Hematopoietic multipotent progenitor cell treated with erythropoietin and hydrocortisone succinate and interleukin-3 and kit ligand, for 4 days (in vitro differentiated cells): ENCODE data around the gene RAC2.
A peak's percentile ranks its signal among the peaks of the same experiment; 100 is the strongest.
"Not testable (repeated sequence)": the region's sequence is repeated elsewhere in the genome, so short reads cannot be mapped to it uniquely, and the experiment has no call there.

ENCODE experiments used
- DNase-seq: peaks from one replicate; pipeline ENCODE4 v3.0.0-alpha.2; 2015

The RAC2 gene

GRCh38 chr22:37254209-37254866 lies 10.3 kb upstream of the RAC2 start:
- DNase-seq: peak; percentile 58

GRCh38 chr22:37253126-37253660 lies 9.1 kb upstream of the RAC2 start:
- DNase-seq: peak; percentile 51

GRCh38 chr22:37251836-37252235 lies 7.8 kb upstream of the RAC2 start:
- not testable (repeated sequence) for DNase-seq

- DNase-seq: no peak
Observed at GRCh38 chr22:37249986-37250385, 5.9 kb upstream of the RAC2 start.

GRCh38 chr22:37248251-37248650 lies 4.2 kb upstream of the RAC2 start:
- DNase-seq: no peak

DNA sequence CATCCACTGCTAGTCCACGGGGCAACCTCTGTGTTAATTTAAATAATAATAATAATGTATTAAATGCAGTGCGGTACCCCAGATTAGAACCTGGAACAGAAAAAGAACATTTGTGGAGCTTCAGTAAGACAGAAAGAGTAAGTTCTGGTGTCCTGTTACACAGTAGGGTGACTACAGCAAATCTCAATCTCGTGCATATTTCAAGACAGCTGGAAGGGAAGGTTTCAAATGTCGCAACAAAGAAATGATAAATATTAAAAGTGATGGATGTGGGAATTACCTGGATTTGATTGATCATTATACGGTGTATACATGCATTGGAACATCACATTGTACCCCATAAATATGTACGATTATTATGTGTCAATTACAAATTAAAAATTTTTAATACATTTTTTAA lies 1.7 kb upstream of the RAC2 start:
- DNase-seq: no peak

GRCh38 chr22:37244922-37245722 lies 1.1 kb upstream of the RAC2 start:
- peak; percentile 61 for DNase-seq

DNA sequence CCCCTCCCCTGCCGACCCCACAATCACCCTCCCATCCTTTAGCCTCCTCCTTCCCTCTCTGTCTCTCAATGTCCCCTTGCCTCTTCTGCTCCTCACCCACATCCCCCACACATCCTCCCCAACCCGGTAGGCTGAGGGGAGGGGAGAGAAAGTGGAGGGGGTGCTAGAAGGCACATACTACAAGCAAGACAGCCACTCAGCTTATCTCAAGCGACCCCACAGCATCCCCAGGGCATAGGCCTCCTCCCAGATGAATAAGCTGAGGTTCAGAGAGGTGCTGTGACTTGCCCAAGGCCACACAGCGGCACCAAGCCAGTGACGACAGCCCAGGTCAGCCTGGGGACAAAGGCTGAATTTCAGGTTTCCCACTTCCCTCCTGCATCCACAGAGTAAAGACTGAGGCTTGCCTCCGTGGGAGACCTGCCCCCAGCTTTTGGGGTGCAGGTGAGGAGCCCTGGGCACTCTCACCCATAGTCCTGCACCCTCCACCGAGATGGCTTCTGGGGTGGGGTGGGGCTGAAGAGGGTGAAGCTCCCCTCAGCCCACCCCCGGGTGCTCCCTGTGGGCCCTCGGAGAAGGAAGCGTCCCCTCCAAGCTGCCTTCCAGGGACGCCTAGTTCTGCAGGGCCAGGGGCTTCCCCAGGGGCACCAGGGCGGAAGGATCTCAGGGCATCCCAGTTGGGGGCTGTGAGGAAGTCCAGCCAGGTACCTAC lies 511 bp downstream of the RAC2 start:
- peak; percentile 49 for DNase-seq

GRCh38 chr22:37242395-37242918 lies 1.6 kb downstream of the RAC2 start:
- DNase-seq: peak; percentile 99

DNA sequence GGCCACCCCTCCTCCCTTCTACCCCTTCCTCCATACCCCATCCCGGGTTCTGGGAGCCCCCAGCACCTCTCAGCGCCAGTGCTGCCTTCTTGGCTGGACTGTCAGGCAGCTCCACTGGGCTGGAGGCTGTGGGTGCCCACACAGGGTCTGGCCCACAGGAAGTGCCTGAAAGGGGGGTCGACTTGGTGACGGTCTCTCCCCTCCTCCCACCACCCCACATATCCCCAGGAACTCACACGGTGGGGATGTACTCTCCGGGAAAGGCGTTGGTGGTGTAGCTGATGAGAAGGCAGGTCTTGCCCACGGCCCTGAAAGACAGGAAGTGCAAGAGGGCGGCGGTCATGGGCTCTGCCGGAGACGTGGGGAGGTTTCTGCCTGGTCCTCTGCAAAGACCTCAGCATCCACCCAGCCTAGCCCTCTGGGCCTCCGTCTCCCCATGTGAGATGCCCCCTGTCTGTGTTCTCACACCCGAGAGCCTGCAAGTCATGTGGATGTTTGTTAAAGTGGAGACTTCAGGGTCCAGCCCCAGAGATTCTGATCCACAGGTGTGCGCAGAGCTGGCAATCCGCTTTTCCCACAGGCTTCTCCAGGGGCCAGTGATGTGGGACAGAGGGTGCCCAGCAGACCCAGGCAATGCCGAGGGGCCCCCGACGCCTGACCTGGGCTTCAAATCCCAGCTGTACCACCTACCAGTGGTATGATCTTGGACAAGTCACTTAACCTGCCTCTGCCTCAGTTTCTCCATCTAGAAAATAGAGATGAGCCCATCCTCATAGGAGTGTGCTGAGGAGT lies 2.5 kb downstream of the RAC2 start:
- peak; percentile 83 for DNase-seq

- DNase-seq: no peak
Observed at GRCh38 chr22:37240941-37241320, 3.1 kb downstream of the RAC2 start.

DNA sequence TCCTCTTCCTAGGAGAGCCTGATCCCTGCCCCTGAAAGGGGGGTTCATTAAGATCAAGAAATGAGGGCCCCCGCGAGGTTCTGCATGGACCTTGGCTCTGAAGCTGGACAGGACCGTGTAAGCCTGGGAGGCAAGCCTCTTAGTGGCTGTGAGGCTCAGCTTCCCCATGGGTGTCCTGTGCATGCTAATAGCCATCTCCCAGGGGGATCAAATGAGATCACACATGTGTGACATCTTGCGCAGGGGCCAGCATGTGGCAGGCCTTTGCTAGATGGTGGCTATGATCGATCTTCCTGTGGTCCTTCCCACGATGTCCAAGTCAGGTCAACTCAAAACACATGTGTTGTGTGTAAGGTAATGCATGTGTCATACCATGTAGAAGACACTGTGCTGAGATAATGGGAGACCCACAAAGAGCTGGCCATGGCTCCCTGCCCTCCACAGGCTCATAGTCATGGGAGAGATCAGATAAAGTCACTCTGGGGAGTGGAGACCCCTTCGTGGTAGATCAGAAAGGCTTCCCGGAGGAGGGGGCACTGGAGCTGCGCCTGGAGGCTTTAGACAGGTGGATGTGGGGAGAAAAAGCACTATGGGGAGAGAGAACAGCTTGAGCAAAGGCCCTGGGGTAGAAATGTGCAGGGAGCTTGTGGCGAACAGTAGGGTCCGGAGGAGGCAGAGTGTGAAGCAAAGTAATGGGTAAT lies 3.7 kb downstream of the RAC2 start:
- no peak for DNase-seq

DNA sequence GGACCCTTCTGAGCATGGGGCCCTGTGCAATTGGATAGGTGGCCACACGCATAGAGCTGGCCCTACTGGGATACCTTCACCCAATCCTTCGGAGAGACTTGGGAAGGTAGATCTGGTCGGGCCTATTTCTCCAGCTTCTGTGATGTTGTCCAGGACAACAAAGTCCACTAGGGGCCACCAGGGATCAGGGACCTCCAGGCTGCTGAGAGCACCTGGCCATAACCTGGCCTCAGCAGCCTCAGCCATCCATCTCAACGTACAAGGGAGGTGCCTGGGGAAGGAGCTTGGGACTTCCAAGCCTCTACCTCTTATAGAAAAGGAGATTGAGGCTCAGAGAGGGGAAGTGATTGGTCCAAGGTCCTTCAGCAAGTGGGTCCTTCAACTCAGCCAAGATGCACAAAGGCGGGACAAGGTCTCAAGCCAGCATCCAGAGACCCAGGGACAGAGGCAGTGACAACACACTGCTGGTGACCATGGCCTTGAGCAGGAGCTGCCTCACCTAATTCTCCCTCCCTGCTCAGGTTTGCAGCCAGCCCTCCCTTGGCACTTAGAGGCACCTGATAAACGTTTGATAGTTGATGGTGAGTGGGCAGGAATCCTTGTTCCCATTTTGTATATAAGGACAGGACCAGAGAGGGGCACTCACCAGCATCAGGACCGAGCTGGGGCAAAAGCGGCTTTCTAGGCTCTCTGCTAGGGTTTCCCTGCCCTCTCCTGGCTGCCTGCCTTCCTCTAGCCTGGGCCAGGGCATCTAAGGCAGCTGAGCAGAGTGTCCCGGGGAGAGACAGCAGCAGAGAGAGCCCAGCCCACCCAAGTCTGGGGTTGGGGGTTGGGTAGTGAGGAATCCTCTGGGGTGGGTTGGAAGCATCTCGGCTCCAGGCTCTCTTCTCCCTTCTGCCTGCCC lies 4.5 kb downstream of the RAC2 start:
- no peak for DNase-seq

- no peak for DNase-seq
Observed at GRCh38 chr22:37237371-37238268, 6.4 kb downstream of the RAC2 start.

- no peak for DNase-seq
Observed at GRCh38 chr22:37235897-37236607, 8.0 kb downstream of the RAC2 start.

GRCh38 chr22:37234736-37235711 lies 9.0 kb downstream of the RAC2 start:
- no peak for DNase-seq

- DNase-seq: no peak
Observed at GRCh38 chr22:37233751-37234631, 10.1 kb downstream of the RAC2 start.
